ENCODE measurements around the gene ATP6V0B. TPM values are rescaled to one million over a fixed set of nuclear protein-coding genes. Genes with fewer than 3 reads are reported as not detected.
A peak's percentile ranks its signal among the peaks of the same experiment; 100 is the strongest.

ATP6V0B gene
- total and polyA plus RNA-seq, 9 of the 15 experiments (the other 6 are each of a cell fraction or from before 2014, with no cell fraction given): 137 to 328 (median 220) TPM

DNA sequence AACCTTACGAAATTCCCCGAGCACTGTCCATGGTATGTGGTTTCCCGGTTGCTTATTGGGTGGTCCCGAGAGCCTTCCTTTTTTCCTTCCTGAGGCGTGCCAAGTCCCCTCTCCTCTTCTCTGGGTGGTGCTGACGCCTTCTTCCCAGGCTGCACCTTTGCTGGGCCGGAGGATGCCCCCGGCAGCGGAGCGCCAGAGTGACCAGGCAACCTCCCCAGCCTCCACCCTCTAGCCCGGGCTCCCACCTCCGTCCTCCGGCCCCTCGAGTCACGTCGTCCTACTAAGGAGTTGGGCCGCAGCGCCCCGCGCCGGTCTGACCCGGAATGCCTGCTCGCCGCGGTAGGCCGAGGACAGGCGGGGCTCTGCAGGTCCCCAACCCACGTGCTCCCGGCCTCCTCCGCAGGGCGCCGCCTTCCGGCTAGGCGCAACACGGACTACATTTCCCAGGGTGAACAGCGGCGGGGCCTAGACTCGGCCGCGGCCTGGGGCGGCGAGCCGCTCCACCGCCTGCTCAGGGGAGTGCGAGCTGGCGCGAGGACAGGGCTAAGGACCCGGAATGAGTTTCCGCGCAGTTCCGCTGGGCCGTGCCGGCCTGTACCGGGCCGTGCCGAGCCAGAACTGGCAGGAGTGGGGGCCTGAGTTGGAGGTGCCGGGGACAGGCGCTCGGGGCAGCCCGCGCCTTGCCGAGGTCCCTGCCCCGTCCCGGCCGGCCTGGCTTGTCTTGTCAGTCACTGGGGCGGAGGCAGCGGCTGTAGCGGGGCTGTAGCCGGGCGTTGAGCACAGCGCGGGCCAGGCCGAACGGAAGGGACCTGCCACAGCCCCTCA, 28.3 kb upstream of the ATP6V0B start, which contains the start of gene IPO13 (continued):
- TF ChIP-seq ZNF740 (CRISPR knock-in tag; IDR thresholded peaks at IDR 0.05): no peak
- TF ChIP-seq ZNF740 (tag; IDR thresholded peaks at IDR 0.05): no peak
- no peak for TF ChIP-seq POLR2AphosphoS2 (IDR thresholded peaks at IDR 0.05; ENCODE audit: low read length)
- TF ChIP-seq, protein P1, sequence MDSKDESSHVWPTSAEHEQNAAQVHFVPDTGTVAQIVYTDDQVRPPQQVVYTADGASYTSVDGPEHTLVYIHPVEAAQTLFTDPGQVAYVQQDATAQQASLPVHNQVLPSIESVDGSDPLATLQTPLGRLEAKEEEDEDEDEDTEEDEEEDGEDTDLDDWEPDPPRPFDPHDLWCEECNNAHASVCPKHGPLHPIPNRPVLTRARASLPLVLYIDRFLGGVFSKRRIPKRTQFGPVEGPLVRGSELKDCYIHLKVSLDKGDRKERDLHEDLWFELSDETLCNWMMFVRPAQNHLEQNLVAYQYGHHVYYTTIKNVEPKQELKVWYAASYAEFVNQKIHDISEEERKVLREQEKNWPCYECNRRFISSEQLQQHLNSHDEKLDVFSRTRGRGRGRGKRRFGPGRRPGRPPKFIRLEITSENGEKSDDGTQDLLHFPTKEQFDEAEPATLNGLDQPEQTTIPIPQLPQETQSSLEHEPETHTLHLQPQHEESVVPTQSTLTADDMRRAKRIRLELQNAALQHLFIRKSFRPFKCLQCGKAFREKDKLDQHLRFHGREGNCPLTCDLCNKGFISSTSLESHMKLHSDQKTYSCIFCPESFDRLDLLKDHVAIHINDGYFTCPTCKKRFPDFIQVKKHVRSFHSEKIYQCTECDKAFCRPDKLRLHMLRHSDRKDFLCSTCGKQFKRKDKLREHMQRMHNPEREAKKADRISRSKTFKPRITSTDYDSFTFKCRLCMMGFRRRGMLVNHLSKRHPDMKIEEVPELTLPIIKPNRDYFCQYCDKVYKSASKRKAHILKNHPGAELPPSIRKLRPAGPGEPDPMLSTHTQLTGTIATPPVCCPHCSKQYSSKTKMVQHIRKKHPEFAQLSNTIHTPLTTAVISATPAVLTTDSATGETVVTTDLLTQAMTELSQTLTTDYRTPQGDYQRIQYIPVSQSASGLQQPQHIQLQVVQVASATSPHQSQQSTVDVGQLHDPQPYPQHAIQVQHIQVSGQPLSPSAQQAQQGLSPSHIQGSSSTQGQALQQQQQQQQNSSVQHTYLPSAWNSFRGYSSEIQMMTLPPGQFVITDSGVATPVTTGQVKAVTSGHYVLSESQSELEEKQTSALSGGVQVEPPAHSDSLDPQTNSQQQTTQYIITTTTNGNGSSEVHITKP (IDR thresholded peaks at IDR 0.05; ENCODE audit: partially characterized antibody): peak; percentile 27
- TF ChIP-seq ZNF57 (CRISPR knock-in tag; IDR thresholded peaks at IDR 0.05): 0 out of 2 replicates have a peak, but pooled peaks have one; percentile 19
- TF ChIP-seq ZNF23 (CRISPR knock-in tag; IDR thresholded peaks at IDR 0.05): no peak
- TF ChIP-seq RFX5 (IDR thresholded peaks at IDR 0.05; ENCODE audit: low read depth, low read length): 0 out of 2 replicates have a peak, but pooled peaks have one; percentile 31
- peak; percentile 68 for TF ChIP-seq DMBX1 (CRISPR knock-in tag; IDR thresholded peaks at IDR 0.05; ENCODE audit: borderline replicate concordance)
- no peak for TF ChIP-seq HDAC6 (IDR thresholded peaks at IDR 0.05; ENCODE audit: low read depth, low read length)
- TF ChIP-seq RFX7 (CRISPR knock-in tag; IDR thresholded peaks at IDR 0.05): no peak
- TF ChIP-seq BCL6 (CRISPR knock-in tag; IDR thresholded peaks at IDR 0.05): peak; percentile 13; the same call in 1 of the 2 replicates
- TF ChIP-seq RB1 (IDR thresholded peaks at IDR 0.05; ENCODE audit: low read depth): peak; percentile 99
- TF ChIP-seq ETS2 (tag; IDR thresholded peaks at IDR 0.05; ENCODE audit: borderline replicate concordance, poor library complexity, severe bottlenecking): no peak
- TF ChIP-seq SMARCB1 (IDR thresholded peaks at IDR 0.05; ENCODE audit: insufficient read length, low read depth): peak; percentile 53
- TF ChIP-seq ARID4B (CRISPR knock-in tag; IDR thresholded peaks at IDR 0.05): peak; percentile 99
- no peak for TF ChIP-seq ZNF140 (CRISPR knock-in tag; IDR thresholded peaks at IDR 0.05)
- no peak for TF ChIP-seq ZNF3 (CRISPR knock-in tag; IDR thresholded peaks at IDR 0.05)
- no peak for TF ChIP-seq ZNF316 (IDR thresholded peaks at IDR 0.05)
- no peak for TF ChIP-seq PPARD (CRISPR knock-in tag; IDR thresholded peaks at IDR 0.05)
- TF ChIP-seq WHSC1 (IDR thresholded peaks at IDR 0.05; ENCODE audit: low read length): no peak

All from K562 (cell line).